K562 (cell line): ENCODE data around the gene SEMA6B. TPM values are rescaled to one million over a fixed set of nuclear protein-coding genes. Genes with fewer than 3 reads are reported as not detected.

Source experiments
- BCOR ChIP-seq: fragments of 450-650 bp; IDR thresholded peaks from 2 replicates; pipeline ENCODE4 v1.6.1; 2016
- GATA2 ChIP-seq: sonication (generic); formaldehyde crosslinking; IDR thresholded peaks from 2 replicates; pipeline ENCODE4 v1.4.0; 2020; ENCODE audit warnings: mild to moderate bottlenecking, missing genetic modification reagents
- KDM1A ChIP-seq, 2 experiments: fragments of 450-650 bp; IDR thresholded peaks; 2 replicates each; pipeline ENCODE4 v1.6.1; 2016; ENCODE audit warnings: mild to moderate bottlenecking in 2 of 2
- KLF16 ChIP-seq: IDR thresholded peaks from 2 replicates; pipeline ENCODE4 v1.6.1; 2016; ENCODE audit warnings: antibody characterized with exemption
- LARP7 ChIP-seq: fragments of 450-650 bp; IDR thresholded peaks from 2 replicates; pipeline ENCODE4 v1.6.1; 2016
- PHF21A ChIP-seq: fragments of 450-650 bp; IDR thresholded peaks from 2 replicates; pipeline ENCODE4 v1.6.1; 2017; ENCODE audit warnings: low read depth, borderline replicate concordance
- PPARD ChIP-seq: fragments of 250-450 bp; sonication (Bioruptor Pico); IDR thresholded peaks from 2 replicates; pipeline ENCODE4 v1.8.0; 2022; ENCODE audit warnings: inconsistent platforms, mild to moderate bottlenecking, moderate library complexity
- PTBP1 ChIP-seq: fragments of 200-400 bp; formaldehyde crosslinking; IDR thresholded peaks from 2 replicates; pipeline ENCODE4 v1.6.1; 2017; ENCODE audit warnings: low read depth, low read length
- RBM25 ChIP-seq: fragments of 200-400 bp; formaldehyde crosslinking; IDR thresholded peaks from 2 replicates; pipeline ENCODE4 v1.6.1; 2018; ENCODE audit warnings: low read length, low read depth, moderate library complexity; ENCODE audit not compliant: severe bottlenecking
- SMARCA5 ChIP-seq: fragments of 450-650 bp; IDR thresholded peaks from 2 replicates; pipeline ENCODE4 v1.6.1; 2016
- ZNF239 ChIP-seq: fragments of 250-450 bp; sonication (Bioruptor Pico); IDR thresholded peaks from 2 replicates; pipeline ENCODE4 v1.4.0; 2020; ENCODE audit warnings: mild to moderate bottlenecking
- ZNF41 ChIP-seq: fragments of 250-450 bp; sonication (Bioruptor Pico); conservative IDR thresholded peaks from 2 replicates; pipeline ENCODE4 v1.4.0; 2020; ENCODE audit warnings: mild to moderate bottlenecking
- ZNF444 ChIP-seq: fragments of 250-450 bp; sonication (Bioruptor Pico); IDR thresholded peaks from 2 replicates; pipeline ENCODE4 v1.4.0; 2020; ENCODE audit warnings: mild to moderate bottlenecking, moderate library complexity
- polyA plus RNA-seq, 8 experiments: library from polyadenylated mRNA; depleted of rRNA in 4 of 8; stranded (reverse) in 5 of 8; unstranded in 3 of 8; fragments of >200 nt; fragmentation: Nextera tagmentation in 2 of 8; fragmentation: Illumina TruSeq in 1 of 8; extraction: Ambion mirVana in 2 of 8; extraction: Trizol in 1 of 8; gene quantifications; 2 replicates each; pipeline versions ENCODE4 v1.2.1 to v1.2.3, GENCODE V29; 2011 to 2014; ENCODE audit warnings: inconsistent platforms in 1 of 8, missing spikeins in 1 of 8
- total RNA-seq, 7 experiments: library from RNA; depleted of rRNA in 6 of 7; stranded (reverse); fragments of >200 nt in 6 of 7; fragmentation: Illumina TruSeq in 2 of 7; extraction: Trizol in 2 of 7; gene quantifications; 2 replicates each; pipeline versions ENCODE4 v1.2.1 to v1.2.3, GENCODE V29; 2011 to 2021; ENCODE audit warnings: low replicate concordance in 1 of 7
- TF ChIP-seq, protein P1 (sequence below): sonication (generic); formaldehyde crosslinking; IDR thresholded peaks from 2 replicates; pipeline ENCODE4 v1.8.1; 2023; ENCODE audit warnings: mild to moderate bottlenecking, missing genetic modification reagents
- TF ChIP-seq, protein P2 (sequence below): fragments of 250-450 bp; sonication (Bioruptor Pico); IDR thresholded peaks from 2 replicates; pipeline ENCODE4 v1.6.1; 2021; ENCODE audit warnings: mild to moderate bottlenecking
- TF ChIP-seq, protein P3 (sequence below): sonication (generic); formaldehyde crosslinking; IDR thresholded peaks from 2 replicates; pipeline ENCODE4 v1.8.0; 2022; ENCODE audit warnings: mild to moderate bottlenecking, missing genetic modification reagents

The SEMA6B gene
- total and polyA plus RNA-seq, 9 of the 15 experiments (the other 6 are each of a cell fraction or from before 2014, with no cell fraction given): 0.65 to 4.6 (median 2.5) TPM; not detected in 2

DNA sequence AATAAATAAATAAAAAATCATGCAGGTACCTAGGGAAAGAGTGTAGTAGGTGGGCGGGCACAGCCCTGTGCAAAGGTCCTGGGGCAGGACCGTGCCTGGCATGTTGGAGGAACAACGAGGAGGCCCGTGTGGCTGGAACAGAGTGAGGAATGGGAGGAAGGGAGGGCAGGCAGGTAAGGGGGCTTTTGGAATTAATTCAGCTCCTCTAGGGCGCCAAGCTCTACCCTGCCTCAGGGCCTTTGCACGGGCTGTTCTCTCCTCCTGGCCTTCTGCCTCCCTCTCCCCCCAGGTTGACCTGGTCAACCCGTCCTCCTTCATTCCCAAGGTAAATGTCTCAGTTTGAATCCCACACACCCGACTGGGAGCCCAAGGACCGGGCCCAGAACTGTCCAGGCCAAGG lies 31.1 kb upstream of the SEMA6B start (continued):
- TF ChIP-seq, protein P1, sequence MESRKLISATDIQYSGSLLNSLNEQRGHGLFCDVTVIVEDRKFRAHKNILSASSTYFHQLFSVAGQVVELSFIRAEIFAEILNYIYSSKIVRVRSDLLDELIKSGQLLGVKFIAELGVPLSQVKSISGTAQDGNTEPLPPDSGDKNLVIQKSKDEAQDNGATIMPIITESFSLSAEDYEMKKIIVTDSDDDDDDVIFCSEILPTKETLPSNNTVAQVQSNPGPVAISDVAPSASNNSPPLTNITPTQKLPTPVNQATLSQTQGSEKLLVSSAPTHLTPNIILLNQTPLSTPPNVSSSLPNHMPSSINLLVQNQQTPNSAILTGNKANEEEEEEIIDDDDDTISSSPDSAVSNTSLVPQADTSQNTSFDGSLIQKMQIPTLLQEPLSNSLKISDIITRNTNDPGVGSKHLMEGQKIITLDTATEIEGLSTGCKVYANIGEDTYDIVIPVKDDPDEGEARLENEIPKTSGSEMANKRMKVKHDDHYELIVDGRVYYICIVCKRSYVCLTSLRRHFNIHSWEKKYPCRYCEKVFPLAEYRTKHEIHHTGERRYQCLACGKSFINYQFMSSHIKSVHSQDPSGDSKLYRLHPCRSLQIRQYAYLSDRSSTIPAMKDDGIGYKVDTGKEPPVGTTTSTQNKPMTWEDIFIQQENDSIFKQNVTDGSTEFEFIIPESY (CRISPR knock-in tag): peak; percentile 23; the same call in 1 of the 2 replicates
- TF ChIP-seq ZNF239 (CRISPR knock-in tag): no peak
- peak; percentile 82 for TF ChIP-seq BCOR
- TF ChIP-seq KLF16: no peak
- TF ChIP-seq ZNF41 (CRISPR knock-in tag): no peak
- no peak for TF ChIP-seq PPARD (CRISPR knock-in tag)
- TF ChIP-seq PHF21A: no peak
- TF ChIP-seq PTBP1: peak; percentile 41; the same call in 1 of the 2 replicates
- peak; percentile 20 to 55; a peak in 3 of 4 replicates for TF ChIP-seq KDM1A (IDR thresholded peaks at IDR 0.05)
- no peak for TF ChIP-seq ZNF444
- TF ChIP-seq, protein P2, sequence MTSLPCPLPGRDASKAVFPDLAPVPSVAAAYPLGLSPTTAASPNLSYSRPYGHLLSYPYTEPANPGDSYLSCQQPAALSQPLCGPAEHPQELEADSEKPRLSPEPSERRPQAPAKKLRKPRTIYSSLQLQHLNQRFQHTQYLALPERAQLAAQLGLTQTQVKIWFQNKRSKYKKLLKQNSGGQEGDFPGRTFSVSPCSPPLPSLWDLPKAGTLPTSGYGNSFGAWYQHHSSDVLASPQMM (CRISPR knock-in tag): no peak
- TF ChIP-seq LARP7: no peak
- TF ChIP-seq, protein P3, sequence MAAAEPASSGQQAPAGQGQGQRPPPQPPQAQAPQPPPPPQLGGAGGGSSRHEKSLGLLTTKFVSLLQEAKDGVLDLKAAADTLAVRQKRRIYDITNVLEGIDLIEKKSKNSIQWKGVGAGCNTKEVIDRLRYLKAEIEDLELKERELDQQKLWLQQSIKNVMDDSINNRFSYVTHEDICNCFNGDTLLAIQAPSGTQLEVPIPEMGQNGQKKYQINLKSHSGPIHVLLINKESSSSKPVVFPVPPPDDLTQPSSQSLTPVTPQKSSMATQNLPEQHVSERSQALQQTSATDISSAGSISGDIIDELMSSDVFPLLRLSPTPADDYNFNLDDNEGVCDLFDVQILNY (CRISPR knock-in tag): no peak
- TF ChIP-seq RBM25: peak; percentile 99
- TF ChIP-seq GATA2 (CRISPR knock-in tag): no peak
- peak; percentile 98 for TF ChIP-seq SMARCA5
